Measurements from ENCODE around the gene PACS1.

DNA sequence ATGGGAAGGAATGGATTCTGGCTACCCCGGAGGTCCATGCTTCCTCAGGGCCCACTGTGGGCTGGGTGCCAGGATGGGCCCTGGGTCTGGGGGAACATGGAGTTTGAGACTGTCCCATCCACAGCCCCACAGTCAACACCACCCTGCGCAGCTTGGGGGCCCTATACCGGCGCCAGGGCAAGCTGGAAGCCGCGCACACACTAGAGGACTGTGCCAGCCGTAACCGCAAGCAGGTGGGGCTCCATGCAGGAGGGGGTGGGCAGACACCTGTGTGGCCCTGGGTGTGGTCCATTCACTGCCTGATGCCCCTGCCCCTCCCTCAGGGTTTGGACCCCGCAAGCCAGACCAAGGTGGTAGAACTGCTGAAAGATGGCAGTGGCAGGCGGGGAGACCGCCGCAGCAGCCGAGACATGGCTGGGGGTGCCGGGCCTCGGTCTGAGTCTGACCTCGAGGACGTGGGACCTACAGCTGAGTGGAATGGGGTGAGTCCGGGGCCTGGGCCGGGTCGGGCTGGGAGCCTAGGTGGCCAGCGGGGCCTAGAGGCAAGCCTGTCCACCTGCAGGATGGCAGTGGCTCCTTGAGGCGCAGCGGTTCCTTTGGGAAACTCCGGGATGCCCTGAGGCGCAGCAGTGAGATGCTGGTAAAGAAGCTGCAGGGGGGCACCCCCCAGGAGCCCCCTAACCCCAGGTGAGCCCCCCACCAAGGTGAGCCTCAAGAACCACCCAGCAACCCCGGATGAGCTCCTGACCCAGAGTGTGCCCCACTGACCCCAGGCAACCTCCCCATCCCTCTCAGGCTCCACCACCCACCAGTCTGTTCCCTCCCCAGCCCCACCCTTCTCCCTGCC is 195.7 kb downstream of the PACS1 start:
- TF ChIP-seq, protein P1, sequence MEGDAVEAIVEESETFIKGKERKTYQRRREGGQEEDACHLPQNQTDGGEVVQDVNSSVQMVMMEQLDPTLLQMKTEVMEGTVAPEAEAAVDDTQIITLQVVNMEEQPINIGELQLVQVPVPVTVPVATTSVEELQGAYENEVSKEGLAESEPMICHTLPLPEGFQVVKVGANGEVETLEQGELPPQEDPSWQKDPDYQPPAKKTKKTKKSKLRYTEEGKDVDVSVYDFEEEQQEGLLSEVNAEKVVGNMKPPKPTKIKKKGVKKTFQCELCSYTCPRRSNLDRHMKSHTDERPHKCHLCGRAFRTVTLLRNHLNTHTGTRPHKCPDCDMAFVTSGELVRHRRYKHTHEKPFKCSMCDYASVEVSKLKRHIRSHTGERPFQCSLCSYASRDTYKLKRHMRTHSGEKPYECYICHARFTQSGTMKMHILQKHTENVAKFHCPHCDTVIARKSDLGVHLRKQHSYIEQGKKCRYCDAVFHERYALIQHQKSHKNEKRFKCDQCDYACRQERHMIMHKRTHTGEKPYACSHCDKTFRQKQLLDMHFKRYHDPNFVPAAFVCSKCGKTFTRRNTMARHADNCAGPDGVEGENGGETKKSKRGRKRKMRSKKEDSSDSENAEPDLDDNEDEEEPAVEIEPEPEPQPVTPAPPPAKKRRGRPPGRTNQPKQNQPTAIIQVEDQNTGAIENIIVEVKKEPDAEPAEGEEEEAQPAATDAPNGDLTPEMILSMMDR (conservative IDR thresholded peaks at IDR 0.05; ENCODE audit: low read length): no peak
- TF ChIP-seq EZH2phosphoT487 (IDR thresholded peaks at IDR 0.05; ENCODE audit: borderline replicate concordance): no peak
